ENCODE measurements around the gene TRPV4.

TRPV4 gene

GRCh38 chr12:109768901-109769670, 64.1 kb downstream of the TRPV4 start:
- DNase-seq (ENCODE audit: low read depth): no peak
- no peak for TF ChIP-seq CTCF (conservative IDR thresholded peaks at IDR 0.05; ENCODE audit: low read depth, low read length)
- no peak overlapping the region for H3K4me3 ChIP-seq (ENCODE audit: low read depth, low read length)

- no peak for DNase-seq (ENCODE audit: low read depth)
- TF ChIP-seq CTCF (conservative IDR thresholded peaks at IDR 0.05; ENCODE audit: low read depth, low read length): no peak
These were observed 65.0 kb downstream of the TRPV4 start for GRCh38 chr12:109767991-109768900.

GRCh38 chr12:109767456-109767855, 65.7 kb downstream of the TRPV4 start:
- H3K4me3 ChIP-seq (ENCODE audit: low read depth, low read length): no peak overlapping the region
- DNase-seq (ENCODE audit: low read depth): no peak
- TF ChIP-seq CTCF (conservative IDR thresholded peaks at IDR 0.05; ENCODE audit: low read depth, low read length): no peak

More at GRCh38 chr12:109767991-109768900, 65.0 kb downstream of the TRPV4 start:
- no peak overlapping the region for H3K4me3 ChIP-seq (ENCODE audit: low read depth, low read length)

GRCh38 chr12:109766251-109766778, 66.9 kb downstream of the TRPV4 start:
- no peak for DNase-seq (ENCODE audit: low read depth)
- TF ChIP-seq CTCF (conservative IDR thresholded peaks at IDR 0.05; ENCODE audit: low read depth, low read length): no peak
- no peak overlapping the region for H3K4me3 ChIP-seq (ENCODE audit: low read depth, low read length)

GRCh38 chr12:109765446-109765810, 67.8 kb downstream of the TRPV4 start:
- no peak for DNase-seq (ENCODE audit: low read depth)
- no peak for TF ChIP-seq CTCF (conservative IDR thresholded peaks at IDR 0.05; ENCODE audit: low read depth, low read length)

GRCh38 chr12:109764776-109765445, 68.3 kb downstream of the TRPV4 start:
- no peak for TF ChIP-seq CTCF (conservative IDR thresholded peaks at IDR 0.05; ENCODE audit: low read depth, low read length)
- DNase-seq (ENCODE audit: low read depth): no peak
- no peak overlapping the region for H3K4me3 ChIP-seq (ENCODE audit: low read depth, low read length)

More at GRCh38 chr12:109765446-109765810, 67.8 kb downstream of the TRPV4 start:
- H3K4me3 ChIP-seq (ENCODE audit: low read depth, low read length): no peak overlapping the region

Measured in choroid plexus epithelial cell (primary cell).